Left ventricle myocardium inferior (tissue), 1 donor: Measurements from ENCODE around the gene MAP3K3. TPM values are rescaled to one million over a fixed set of nuclear protein-coding genes. Genes with fewer than 3 reads are reported as not detected.

Experiments used
- DNase-seq: peaks from one replicate; pipeline ENCODE4 v3.0.0-alpha.2; 2020
- H3K27ac ChIP-seq: fragments of 200-600 bp; replicated peaks from 2 replicates; pipeline ENCODE4 v1.8.0; 2021
- H3K27me3 ChIP-seq: fragments of 200-600 bp; 2 replicates; pipeline ENCODE4 v1.8.0; 2021; ENCODE audit warnings: low read depth
- H3K36me3 ChIP-seq: fragments of 200-600 bp; 2 replicates; pipeline ENCODE4 v1.8.0; 2021
- H3K4me1 ChIP-seq: fragments of 200-600 bp; 2 replicates; pipeline ENCODE4 v1.8.0; 2021
- H3K4me3 ChIP-seq: fragments of 200-600 bp; 2 replicates; pipeline ENCODE4 v1.8.0; 2021; ENCODE audit warnings: mild to moderate bottlenecking, moderate library complexity
- H3K9me3 ChIP-seq: fragments of 200-600 bp; replicated peaks from 2 replicates; pipeline ENCODE4 v1.8.0; 2021
- CTCF ChIP-seq: fragments of 200-600 bp; IDR thresholded peaks from 2 replicates; pipeline ENCODE4 v1.8.0; 2021; ENCODE audit warnings: antibody characterized with exemption, mild to moderate bottlenecking, borderline replicate concordance
- intact Hi-C: fragments of 100-400 bp; cut with micrococcal nuclease; formaldehyde crosslinking; loops from one replicate; pipeline ENCODE4 v1.11.0; 2022
- total RNA-seq: library from RNA; stranded (reverse); fragmentation: NEBNext Ultra II Directional; extraction: Animal tissue kit (Norgen Biotek cat#: 25700); gene quantifications from one replicate; pipeline ENCODE4 v1.2.1, GENCODE V29; 2021
- donor health status: DM: no; HTN: yes; CAD: no; lungs with severe emphysema.

Gene MAP3K3
- total RNA-seq, 1 donor from 2014 or later = 41.3 TPM

- Histone ChIP-seq H3K27me3 (no peaks in the 10 kb centered on the region), H3K27ac (no peak overlapping the region), H3K36me3 (peaks cover 52% of the 10 kb centered on the region), H3K4me1 (peaks cover 10% of the 10 kb centered on the region), H3K9me3 (no peaks in the 10 kb centered on the region), H3K4me3 (no peak overlapping the region)
- no peak for TF ChIP-seq CTCF
- intact Hi-C loops = no loop called here
- DNase-seq = no peak
Observed at GRCh38 chr17:63652106-63652505, 29.9 kb downstream of the MAP3K3 start.

GRCh38 chr17:63653050-63653449 is 30.8 kb downstream of the MAP3K3 start:
- Histone ChIP-seq H3K4me3 (no peak overlapping the region), H3K36me3 (peaks cover 54% of the 10 kb centered on the region), H3K9me3 (no peaks in the 10 kb centered on the region), H3K27ac (no peak overlapping the region), H3K27me3 (no peaks in the 10 kb centered on the region), H3K4me1 (peaks cover 7% of the 10 kb centered on the region)
- DNase-seq = no peak
- no peak for TF ChIP-seq CTCF
- intact Hi-C loops = no loop called here

- no peak overlapping the region for H3K27ac ChIP-seq
- no peaks in the 10 kb centered on the region for H3K9me3 ChIP-seq
- H3K36me3 ChIP-seq = peaks cover 82% of the 10 kb centered on the region
- H3K27me3 ChIP-seq = no peaks in the 10 kb centered on the region
- H3K4me1 ChIP-seq = peaks cover under 1% of the 10 kb centered on the region
- DNase-seq = no peak
- H3K4me3 ChIP-seq = no peak overlapping the region
- TF ChIP-seq CTCF = no peak
- intact Hi-C loops = no loop called here
Observed at GRCh38 chr17:63657786-63658185, 35.6 kb downstream of the MAP3K3 start.

GRCh38 chr17:63658366-63658765 is 36.1 kb downstream of the MAP3K3 start:
- no peaks in the 10 kb centered on the region for H3K9me3 ChIP-seq
- DNase-seq = no peak
- H3K27ac ChIP-seq = no peak overlapping the region
- H3K4me1 ChIP-seq = no peaks in the 10 kb centered on the region
- intact Hi-C loops = no loop called here
- TF ChIP-seq CTCF = no peak
- peaks cover 82% of the 10 kb centered on the region for H3K36me3 ChIP-seq
- no peak overlapping the region for H3K4me3 ChIP-seq
- H3K27me3 ChIP-seq = no peaks in the 10 kb centered on the region

DNA sequence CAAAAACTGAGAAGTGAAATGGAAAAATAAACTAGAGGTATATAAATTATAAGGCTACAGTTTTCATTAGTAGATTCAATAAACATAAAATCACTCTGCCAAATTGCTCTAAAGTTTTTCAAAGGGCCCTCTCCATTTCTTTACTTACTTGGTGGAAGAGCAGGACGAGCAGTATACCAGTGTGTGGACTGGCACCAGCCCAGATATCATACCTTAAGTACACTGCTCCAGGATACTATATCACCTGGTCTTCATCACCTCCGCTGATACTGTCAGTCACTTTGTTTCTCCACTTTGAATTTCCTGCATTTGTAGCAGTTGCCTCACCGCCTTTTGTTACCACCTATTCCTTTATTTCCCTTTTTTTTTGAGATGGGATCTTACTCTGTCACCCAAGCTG is 37.6 kb downstream of the MAP3K3 start:
- H3K4me1 ChIP-seq = peaks cover 5% of the 10 kb centered on the region
- intact Hi-C loops = no loop called here
- peaks cover 71% of the 10 kb centered on the region for H3K36me3 ChIP-seq
- no peak overlapping the region for H3K4me3 ChIP-seq
- H3K27ac ChIP-seq = no peak overlapping the region
- no peaks in the 10 kb centered on the region for H3K27me3 ChIP-seq
- no peaks in the 10 kb centered on the region for H3K9me3 ChIP-seq
- DNase-seq = no peak
- no peak for TF ChIP-seq CTCF
